HepG2 (cell line): ENCODE measurements around the gene HDAC3. TPM values are rescaled to one million over a fixed set of nuclear protein-coding genes. Genes with fewer than 3 reads are reported as not detected.
A peak's percentile ranks its signal among the peaks of the same experiment; 100 is the strongest.

Source experiments
- ATAC-seq: fragments of 200-7000 bp; cut with Tn5 transposase; 3 replicates; pipeline ENCODE4 v1.9.1; 2020; ENCODE audit warnings: mild to moderate bottlenecking, moderate library complexity
- BruUV-seq: library from RNA; stranded (reverse); fragments of 400-500 nt; replicated peaks from 2 replicates; lab custom pipeline; 2021; lab: Mats Ljungman, UMichigan
- CTCF ChIA-PET: fragments of 300-600 bp; formaldehyde crosslinking; extraction: SDS; loops from one replicate; lab custom pipeline; 2021; ENCODE audit warnings: low total read pairs, inconsistent platforms, low intra/inter-chr PET ratio; lab: Yijun Ruan, JAX
- POLR2A ChIA-PET: fragments of 350-600 bp; sonication (Branson Sonifier 250); formaldehyde crosslinking; loops from one replicate; lab custom pipeline; 2020; ENCODE audit warnings: antibody characterized with exemption, inconsistent platforms; lab: Yijun Ruan, JAX
- DNase-seq: peaks from one replicate; pipeline ENCODE4 v3.0.0-alpha.2; 2015; ENCODE audit warnings: low spot score
- FAIRE-seq: peaks from 3 replicates; lab custom pipeline; 2011; peaks lifted over from hg19 to GRCh38; lab: Jason Lieb, UNC
- H2AFZ ChIP-seq: one replicate; pipeline ENCODE4 v1.6.1; 2011; ENCODE audit warnings: low read length, inconsistent platforms
- H3K27ac ChIP-seq: fragments of 300-600 bp; 3 replicates; pipeline ENCODE4 v1.8.0; 2011; ENCODE audit warnings: mixed run types, mild to moderate bottlenecking, mixed read lengths, low read length, inconsistent platforms; ENCODE audit not compliant: insufficient read depth; ENCODE audit errors: extremely low read length
- H3K27me3 ChIP-seq, 2 experiments: fragments of 200-600 bp in 1 of 2; 2 replicates in 1 of 2; 3 replicates in 1 of 2; pipeline versions ENCODE4 v1.6.0 to v1.8.0; 2011; ENCODE audit warnings: low read length in 2 of 2, mild to moderate bottlenecking in 2 of 2, moderate library complexity in 2 of 2, inconsistent platforms in 1 of 2; ENCODE audit not compliant: insufficient read depth in 2 of 2, control insufficient read depth in 1 of 2
- H3K36me3 ChIP-seq, 2 experiments: fragments of 200-600 bp in 1 of 2; replicated peaks in 1 of 2; 2 replicates in 1 of 2; 3 replicates in 1 of 2; pipeline versions ENCODE4 v1.5.1 to v1.8.0; 2011; ENCODE audit warnings: low read length in 2 of 2, inconsistent platforms in 1 of 2; ENCODE audit not compliant: insufficient read depth in 2 of 2, control insufficient read depth in 1 of 2
- H3K4me1 ChIP-seq: 2 replicates; pipeline ENCODE4 v1.5.1; 2012; ENCODE audit warnings: low read length, inconsistent platforms; ENCODE audit not compliant: insufficient read depth
- H3K4me2 ChIP-seq: 2 replicates; pipeline ENCODE4 v1.6.0; 2011; ENCODE audit warnings: low read depth, low read length, inconsistent platforms
- H3K4me3 ChIP-seq, 3 experiments: fragments of 200-600 bp in 1 of 3; sonication (generic), shearing (Covaris generic) in 1 of 3; replicated peaks in 1 of 3; 2 replicates each; pipeline ENCODE4 v1.5.1; 2011 to 2016; ENCODE audit warnings: low read length in 3 of 3, inconsistent platforms in 2 of 3, low read depth in 2 of 3, mild to moderate bottlenecking in 2 of 3, control low read depth in 1 of 3, mixed read lengths in 1 of 3; ENCODE audit not compliant: insufficient read depth in 1 of 3
- H3K79me2 ChIP-seq: one replicate; pipeline ENCODE4 v1.6.1; 2011; ENCODE audit warnings: low read length, inconsistent platforms; ENCODE audit not compliant: insufficient read depth
- H3K9ac ChIP-seq: 2 replicates; pipeline ENCODE4 v1.6.0; 2011; ENCODE audit warnings: mild to moderate bottlenecking, low read depth, low read length, inconsistent platforms; ENCODE audit not compliant: insufficient read depth
- H3K9me3 ChIP-seq: 2 replicates; pipeline ENCODE4 v1.5.1; 2012; ENCODE audit warnings: mild to moderate bottlenecking, low read length
- H4K20me1 ChIP-seq: 2 replicates; pipeline ENCODE4 v1.6.0; 2011; ENCODE audit warnings: inconsistent platforms, mild to moderate bottlenecking, low read length, moderate library complexity; ENCODE audit not compliant: insufficient read depth
- BHLHE40 ChIP-seq: IDR thresholded peaks from 2 replicates; pipeline ENCODE4 v1.6.1; 2011; ENCODE audit warnings: low read length, improper control_type of control experiment
- BORCS8-MEF2B ChIP-seq: sonication (generic); formaldehyde crosslinking; IDR thresholded peaks from 2 replicates; pipeline ENCODE4 v1.8.0; 2022; ENCODE audit warnings: mild to moderate bottlenecking, missing genetic modification reagents
- ELF1 ChIP-seq: sonication (generic); formaldehyde crosslinking; IDR thresholded peaks from 2 replicates; pipeline ENCODE4 v1.4.0; 2020; ENCODE audit warnings: missing genetic modification reagents
- EZH2 ChIP-seq: conservative IDR thresholded peaks from 2 replicates; pipeline ENCODE4 v1.6.1; 2012; ENCODE audit warnings: mild to moderate bottlenecking, low read depth, low read length, moderate library complexity
- GABPB1 ChIP-seq: IDR thresholded peaks from 2 replicates; pipeline ENCODE4 v1.6.1; 2016; ENCODE audit warnings: mild to moderate bottlenecking, missing genetic modification reagents, moderate library complexity, missing compliant biosample characterization
- MAFG ChIP-seq: sonication (generic); formaldehyde crosslinking; IDR thresholded peaks from 2 replicates; pipeline ENCODE4 v1.5.1; 2020; ENCODE audit warnings: mild to moderate bottlenecking, missing genetic modification reagents
- NFE2L2 ChIP-seq: fragments of 150-350 bp; IDR thresholded peaks from 2 replicates; pipeline ENCODE4 v1.6.1; 2014; ENCODE audit warnings: low read length
- SPEN ChIP-seq: sonication (generic); formaldehyde crosslinking; IDR thresholded peaks from 2 replicates; pipeline ENCODE4 v1.5.1; 2020; ENCODE audit warnings: low read depth, mild to moderate bottlenecking, missing genetic modification reagents
- TAF15 ChIP-seq: fragments of 200-400 bp; formaldehyde crosslinking; IDR thresholded peaks from one replicate; pipeline ENCODE4 v1.6.1; 2018; ENCODE audit warnings: mild to moderate bottlenecking, low read depth, low read length; ENCODE audit not compliant: poor library complexity, severe bottlenecking
- XRCC5 ChIP-seq: fragments of 200-400 bp; formaldehyde crosslinking; optimal IDR thresholded peaks from 2 replicates; pipeline ENCODE3; 2017; ENCODE audit warnings: mild to moderate bottlenecking, low read length
- ZFP62 ChIP-seq: sonication (generic); formaldehyde crosslinking; IDR thresholded peaks from 2 replicates; pipeline ENCODE4 v1.4.0; 2020; ENCODE audit warnings: missing genetic modification reagents
- ZFP90 ChIP-seq: sonication (generic); formaldehyde crosslinking; IDR thresholded peaks from 2 replicates; pipeline ENCODE4 v1.8.0; 2022; ENCODE audit warnings: missing genetic modification reagents, mild to moderate bottlenecking, inconsistent platforms, borderline replicate concordance
- ZNF235 ChIP-seq: sonication (generic); formaldehyde crosslinking; IDR thresholded peaks from 2 replicates; pipeline ENCODE4 v1.8.1; 2023; ENCODE audit warnings: mild to moderate bottlenecking, missing genetic modification reagents, borderline replicate concordance
- ZNF256 ChIP-seq: sonication (generic); formaldehyde crosslinking; conservative IDR thresholded peaks from 2 replicates; pipeline ENCODE4 v1.4.0; 2020; ENCODE audit warnings: missing genetic modification reagents
- ZNF326 ChIP-seq: sonication (generic); formaldehyde crosslinking; IDR thresholded peaks from 2 replicates; pipeline ENCODE4 v1.4.0; 2020; ENCODE audit warnings: missing genetic modification reagents, borderline replicate concordance
- ZNF460 ChIP-seq: sonication (generic); formaldehyde crosslinking; IDR thresholded peaks from 2 replicates; pipeline ENCODE4 v1.5.1; 2020; ENCODE audit warnings: missing genetic modification reagents, mild to moderate bottlenecking, borderline replicate concordance
- ZNF678 ChIP-seq: sonication (generic); formaldehyde crosslinking; IDR thresholded peaks from 2 replicates; pipeline ENCODE4 v1.4.0; 2020; ENCODE audit warnings: mild to moderate bottlenecking, missing genetic modification reagents
- WGBS: methylation state at CpG from one replicate; pipeline ENCODE4 v1.1.6; 2017; ENCODE audit warnings: low lambda C conversion rate; 5-methylcytosine and 5-hydroxymethylcytosine counted together
- in situ Hi-C: cut with HindIII; loops from 2 replicates; pipeline ENCODE4 v1.10.0; 2017; ENCODE audit warnings: low pct_unique_long_range_greater_than_20kb; ENCODE audit not compliant: extremely low pct_ligation_motif_present
- intact Hi-C: fragments of 100-400 bp; cut with micrococcal nuclease; formaldehyde crosslinking; loops from one replicate; pipeline ENCODE4 v1.10.0; 2022; ENCODE audit not compliant: unreplicated experiment
- polyA plus RNA-seq, 8 experiments: library from polyadenylated mRNA; depleted of rRNA in 3 of 8; stranded (reverse) in 7 of 8; unstranded in 1 of 8; fragments of >200 nt; fragmentation: Illumina TruSeq in 4 of 8; extraction: Trizol in 4 of 8; gene quantifications; 2 replicates each; pipeline versions ENCODE4 v1.2.1 to v1.2.3, GENCODE V29; 2011 to 2016; ENCODE audit warnings: low read depth in 4 of 8, missing spikeins in 1 of 8, mixed read lengths in 1 of 8; ENCODE audit not compliant: insufficient read depth in 1 of 8
- total RNA-seq, 5 experiments: library from RNA; depleted of rRNA; stranded (reverse); fragments of >200 nt; fragmentation: Illumina TruSeq; extraction: Trizol; gene quantifications; 2 replicates each; pipeline ENCODE4 v1.2.3, GENCODE V29; 2016; ENCODE audit warnings: low read depth in 1 of 5
- TF ChIP-seq, protein P1 (sequence below): sonication (generic); formaldehyde crosslinking; IDR thresholded peaks from 2 replicates; pipeline ENCODE4 v1.8.1; 2022; ENCODE audit warnings: mild to moderate bottlenecking, missing genetic modification reagents
- TF ChIP-seq, protein P2 (sequence below): sonication (generic); formaldehyde crosslinking; IDR thresholded peaks from 2 replicates; pipeline ENCODE4 v1.8.0; 2022; ENCODE audit warnings: mild to moderate bottlenecking, missing genetic modification reagents, moderate library complexity

The HDAC3 gene
- total and polyA plus RNA-seq, 2 of the 13 experiments (the other 11 are each of a cell fraction or from before 2014, with no cell fraction given): 84.0 to 94.1 TPM

DNA sequence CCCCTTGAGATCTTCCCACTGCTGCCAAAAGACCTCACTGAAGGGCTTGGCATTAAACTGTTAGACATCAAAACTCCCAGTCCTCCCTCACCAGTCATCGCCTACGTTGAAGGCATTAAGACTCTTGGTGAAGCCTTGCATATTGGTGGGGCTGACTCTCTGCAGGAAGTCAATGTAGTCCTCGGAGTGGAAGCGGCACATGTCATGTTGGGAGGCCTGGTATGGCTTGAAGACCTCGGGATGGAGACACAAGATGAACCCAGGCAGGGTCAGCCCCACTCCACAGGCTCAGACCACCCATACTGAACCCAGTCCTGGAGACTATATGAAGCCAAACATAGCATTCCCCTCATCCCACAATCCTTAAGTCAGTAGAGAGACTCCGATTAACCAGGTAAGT is 1.9 kb downstream of the HDAC3 start:
- H3K27me3 ChIP-seq: no peaks in the 10 kb centered on the region; a peak in 1 of 5 replicates
- peaks cover 5 to 27% of the 10 kb centered on the region in 2 experiments for H3K36me3 ChIP-seq
- 98% methylated on average over 5 of the region's 6 CpGs for WGBS
- DNase-seq (no peak), FAIRE-seq (no peak), ATAC-seq (no peak)
- CTCF ChIA-PET: no interaction called here
- POLR2A ChIA-PET: no interaction called here
- H3K9me3 ChIP-seq: no peaks in the 10 kb centered on the region
- no peak overlapping the region for H2AFZ ChIP-seq
- no peak for TF ChIP-seq BORCS8-MEF2B
- TF ChIP-seq ELF1 (CRISPR knock-in tag): no peak
- no peak for TF ChIP-seq ZNF256 (CRISPR knock-in tag)
- TF ChIP-seq XRCC5: no peak
- no peak for TF ChIP-seq ZNF460 (CRISPR knock-in tag)
- TF ChIP-seq ZNF235: no peak
- no peak for TF ChIP-seq EZH2
- no peak for TF ChIP-seq ZNF678 (CRISPR knock-in tag)
- TF ChIP-seq, protein P1, sequence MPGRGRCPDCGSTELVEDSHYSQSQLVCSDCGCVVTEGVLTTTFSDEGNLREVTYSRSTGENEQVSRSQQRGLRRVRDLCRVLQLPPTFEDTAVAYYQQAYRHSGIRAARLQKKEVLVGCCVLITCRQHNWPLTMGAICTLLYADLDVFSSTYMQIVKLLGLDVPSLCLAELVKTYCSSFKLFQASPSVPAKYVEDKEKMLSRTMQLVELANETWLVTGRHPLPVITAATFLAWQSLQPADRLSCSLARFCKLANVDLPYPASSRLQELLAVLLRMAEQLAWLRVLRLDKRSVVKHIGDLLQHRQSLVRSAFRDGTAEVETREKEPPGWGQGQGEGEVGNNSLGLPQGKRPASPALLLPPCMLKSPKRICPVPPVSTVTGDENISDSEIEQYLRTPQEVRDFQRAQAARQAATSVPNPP: no peak
- TF ChIP-seq ZFP90 (CRISPR knock-in tag): no peak
- TF ChIP-seq ZFP62 (CRISPR knock-in tag): no peak
- no peak for TF ChIP-seq ZNF326 (CRISPR knock-in tag)
- TF ChIP-seq NFE2L2: no peak
- no peak for TF ChIP-seq BHLHE40
- TF ChIP-seq SPEN (CRISPR knock-in tag): no peak
- TF ChIP-seq GABPB1: no peak
- no peak for TF ChIP-seq TAF15
- TF ChIP-seq, protein P2, sequence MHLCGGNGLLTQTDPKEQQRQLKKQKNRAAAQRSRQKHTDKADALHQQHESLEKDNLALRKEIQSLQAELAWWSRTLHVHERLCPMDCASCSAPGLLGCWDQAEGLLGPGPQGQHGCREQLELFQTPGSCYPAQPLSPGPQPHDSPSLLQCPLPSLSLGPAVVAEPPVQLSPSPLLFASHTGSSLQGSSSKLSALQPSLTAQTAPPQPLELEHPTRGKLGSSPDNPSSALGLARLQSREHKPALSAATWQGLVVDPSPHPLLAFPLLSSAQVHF (CRISPR knock-in tag): no peak
- no peak for TF ChIP-seq MAFG
- H3K79me2 ChIP-seq: peaks cover 48% of the 10 kb centered on the region
- no TSS peak for BruUV-seq
- peak overlapping the region in 1 of 3 experiments; percentile 8; a peak in 1 of 6 replicates for H3K4me3 ChIP-seq
- H4K20me1 ChIP-seq: peaks cover 7% of the 10 kb centered on the region
- intact Hi-C loops (no loop called here), in situ Hi-C loops (loop anchor here (5.0 kb wide), 1 partner anchor 42 kb away; no protein-coding TSS in a partner anchor)
- peaks cover 40% of the 10 kb centered on the region for H3K4me1 ChIP-seq
- H3K27ac ChIP-seq: no peak overlapping the region
- H3K9ac ChIP-seq: peak overlapping the region; percentile 19; the same call in 1 of the 2 replicates
- H3K4me2 ChIP-seq: peak overlapping the region; percentile 95
